Activated CD4-positive, alpha-beta T cell treated with anti-CD3 and anti-CD28 coated beads, Interleukin-2, Interleukin-4, amounts not matched to agents 100 ng/mL and 50 ng/mL, durations not matched to agents 16 hours and 8 hours (primary cell): Measurements from ENCODE around the gene TMIE.
A peak's percentile ranks its signal among the peaks of the same experiment; 100 is the strongest.
"Not testable (repeated sequence)": the region's sequence is repeated elsewhere in the genome, so short reads cannot be mapped to it uniquely, and the experiment has no call there.

Experiments used
- DNase-seq: peaks from one replicate; pipeline ENCODE4 v3.0.0-alpha.2; 2020; ENCODE audit warnings: low spot score

Gene TMIE

DNA sequence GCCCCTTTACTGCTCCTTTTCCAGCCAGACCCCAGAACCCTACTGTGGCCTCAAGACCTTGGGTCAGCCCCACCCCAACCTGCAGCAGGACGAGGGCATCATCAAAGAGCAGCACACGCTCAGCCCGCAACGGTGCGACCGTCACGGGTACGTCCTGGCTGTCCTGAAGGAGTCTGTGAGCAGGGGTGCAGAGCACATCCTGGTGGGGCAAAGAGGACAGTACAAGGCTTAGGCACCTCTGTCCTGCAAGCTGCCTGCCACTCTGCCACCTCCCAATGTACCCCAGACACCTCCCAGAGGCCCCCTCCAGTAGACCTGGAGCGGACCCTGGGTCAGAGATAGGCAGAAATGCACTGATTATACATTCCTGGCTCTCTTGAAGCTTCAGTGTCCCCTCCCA, 15.7 kb upstream of the TMIE start:
- no peak for DNase-seq

DNA sequence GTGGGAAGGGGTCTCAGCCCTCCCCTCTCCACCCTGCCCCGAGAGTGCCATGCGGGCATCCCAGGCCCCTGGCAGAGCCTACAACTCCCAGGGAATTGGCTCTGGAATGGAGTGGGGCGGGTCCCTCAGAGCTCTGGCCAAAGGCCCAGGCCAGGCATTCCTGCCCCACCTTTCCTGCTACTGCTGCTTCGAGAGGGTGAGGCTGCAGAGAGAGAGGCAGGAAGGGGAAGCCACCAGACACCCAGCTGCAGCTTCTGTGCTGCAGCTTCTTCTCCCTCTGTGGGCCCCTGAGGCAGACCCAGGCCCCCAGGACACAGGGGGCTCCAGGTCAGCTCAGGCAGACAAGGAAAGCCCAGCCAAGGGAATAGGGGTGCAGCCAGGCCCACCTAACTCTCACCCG, 10.4 kb upstream of the TMIE start:
- DNase-seq, result no peak

DNA sequence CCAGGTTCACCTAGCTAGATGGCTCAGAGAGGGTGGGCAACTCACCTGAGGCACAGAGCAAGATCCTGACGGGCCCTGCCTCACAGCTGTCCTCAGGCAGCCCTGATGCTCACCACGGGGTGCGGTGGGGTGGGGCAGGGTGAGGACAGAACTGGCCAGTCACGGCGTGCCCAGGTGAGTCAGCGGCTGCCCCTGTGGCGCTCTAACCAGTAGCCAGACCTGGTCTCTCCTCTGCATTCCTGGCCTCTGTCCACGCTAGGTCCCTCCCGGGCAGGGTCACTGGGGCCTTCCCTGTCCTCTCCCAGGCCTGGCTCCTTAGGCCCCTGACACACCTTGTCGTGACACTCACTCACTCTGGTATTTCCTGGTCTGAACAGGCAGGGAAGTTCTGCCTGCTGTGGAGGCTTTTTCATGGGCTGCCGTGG, 8.6 kb upstream of the TMIE start:
- DNase-seq, result no peak

DNA sequence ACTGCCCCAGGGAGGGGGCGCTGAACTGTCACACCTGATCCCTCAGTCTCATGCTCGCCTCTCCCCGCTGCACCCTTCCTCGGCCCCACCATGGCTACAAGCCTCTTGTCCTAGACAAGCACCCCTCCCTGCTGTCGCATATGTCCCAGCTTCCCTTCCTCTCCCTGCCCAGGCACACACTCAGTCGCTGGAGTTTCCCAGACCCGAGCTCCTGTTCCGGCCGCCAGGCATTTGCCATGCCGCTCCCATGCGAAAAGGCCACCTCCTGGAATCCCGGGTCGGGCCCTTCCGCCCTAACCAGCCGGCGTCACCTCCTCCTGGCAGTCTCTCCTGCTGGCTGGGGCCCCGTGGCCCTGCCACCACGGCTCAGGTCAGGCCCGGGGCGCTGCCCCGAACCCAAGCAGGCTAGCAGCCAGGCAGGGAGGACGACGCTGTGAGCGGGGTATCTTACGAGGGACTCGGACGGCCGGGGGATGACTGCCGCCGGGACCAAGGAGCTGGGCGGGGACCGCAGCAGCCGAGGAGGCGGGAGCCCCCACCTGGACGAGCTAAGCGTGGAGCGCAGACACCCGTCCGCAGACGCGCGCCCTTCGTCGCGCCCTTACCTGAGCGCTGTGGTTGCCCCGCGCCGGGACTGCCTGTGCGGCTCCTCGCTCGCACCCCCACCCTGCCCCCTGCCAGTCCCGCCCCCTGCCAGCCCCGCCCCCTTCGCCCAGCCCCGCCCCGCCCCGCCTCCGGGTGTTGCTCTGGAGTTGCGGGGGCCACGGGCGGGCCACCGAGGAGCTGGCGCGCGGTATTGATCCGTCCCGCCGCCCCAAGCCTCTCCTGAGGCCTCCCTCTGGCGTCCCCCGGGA, 7.9 kb upstream of the TMIE start, which contains the start of gene ALS2CL:
TSS of gene ALS2CL (minus strand) at position 642 of the 854 bp plus-strand sequence. CDS start 4,239 bp downstream, outside the sequence.
- DNase-seq, result peak; percentile 15

DNA sequence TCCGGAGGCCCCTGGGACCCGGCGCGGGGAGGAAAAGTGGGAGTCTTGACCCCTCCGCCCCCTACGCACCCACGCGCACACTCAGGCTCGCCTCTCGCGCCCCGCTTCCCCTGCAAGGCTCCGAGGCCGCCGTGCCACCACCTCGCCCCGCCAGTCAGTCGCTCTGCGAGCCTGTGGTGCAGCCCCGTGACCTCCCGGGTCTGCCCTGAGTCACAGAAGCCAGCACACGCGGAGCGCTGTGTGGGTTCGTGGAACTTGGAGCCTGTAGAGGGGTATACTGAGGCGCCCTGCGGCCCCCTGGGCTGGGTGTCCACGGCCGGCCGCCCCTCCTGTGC, 7.3 kb upstream of the TMIE start:
- no peak for DNase-seq

DNA sequence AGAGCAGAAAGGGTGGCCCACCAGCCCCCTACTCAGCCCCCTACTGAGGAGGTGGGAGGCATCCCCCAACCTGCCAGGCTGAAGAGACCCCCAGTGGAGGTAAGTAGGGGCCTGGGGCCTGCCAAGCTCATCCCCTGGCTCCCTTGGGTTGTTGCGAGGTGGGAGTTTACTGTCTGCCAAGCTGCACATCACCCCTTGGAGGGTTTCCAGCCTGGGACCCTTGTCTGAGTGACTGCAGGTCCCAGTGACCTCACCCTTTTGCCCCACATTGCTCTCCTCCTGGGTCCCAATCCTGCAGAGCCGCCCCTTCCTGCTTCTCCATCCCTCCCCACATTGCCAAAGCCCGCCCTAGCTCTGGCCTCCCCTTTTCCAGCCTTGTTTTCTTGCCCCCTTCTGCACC, 6.7 kb upstream of the TMIE start:
- DNase-seq, result no peak

DNA sequence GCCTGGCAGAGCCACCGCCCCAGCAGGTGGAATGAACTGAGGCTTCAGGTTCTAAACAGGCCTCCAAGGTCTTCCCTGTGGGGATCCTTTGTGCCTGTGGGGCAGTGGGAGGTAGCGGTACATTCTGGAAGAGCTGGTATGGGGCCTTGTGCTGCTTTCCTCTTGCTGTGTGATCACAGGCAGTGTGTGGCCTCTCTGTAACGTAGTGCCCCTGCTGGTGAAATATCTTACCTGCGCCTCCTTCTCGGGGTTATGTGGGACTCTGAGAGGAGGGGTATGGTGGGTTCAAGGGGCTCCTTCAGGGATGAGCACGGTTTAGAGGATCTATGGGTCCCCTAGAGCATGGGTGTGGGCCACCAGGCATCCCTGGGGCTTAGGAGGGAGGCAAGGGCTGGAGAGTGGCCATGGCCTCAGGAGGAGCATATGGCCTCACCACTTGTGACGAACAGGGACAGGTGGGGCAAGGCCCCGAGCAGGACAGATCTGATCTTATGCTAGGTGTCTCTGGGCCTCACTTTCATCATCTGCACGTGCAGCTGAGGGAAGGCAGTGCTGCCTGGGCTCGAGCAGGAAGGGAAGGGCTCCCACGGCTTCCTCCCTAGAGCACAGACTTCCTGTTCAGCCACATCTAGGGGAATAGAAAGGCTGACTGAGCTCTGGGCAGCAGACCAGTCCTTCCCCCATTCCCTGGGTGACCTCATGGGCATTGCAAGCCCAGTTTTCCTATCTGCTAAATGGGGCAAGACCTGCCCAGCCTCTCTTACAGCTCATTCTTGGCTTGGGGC, 5.8 kb upstream of the TMIE start:
- DNase-seq, result peak; percentile 42

DNA sequence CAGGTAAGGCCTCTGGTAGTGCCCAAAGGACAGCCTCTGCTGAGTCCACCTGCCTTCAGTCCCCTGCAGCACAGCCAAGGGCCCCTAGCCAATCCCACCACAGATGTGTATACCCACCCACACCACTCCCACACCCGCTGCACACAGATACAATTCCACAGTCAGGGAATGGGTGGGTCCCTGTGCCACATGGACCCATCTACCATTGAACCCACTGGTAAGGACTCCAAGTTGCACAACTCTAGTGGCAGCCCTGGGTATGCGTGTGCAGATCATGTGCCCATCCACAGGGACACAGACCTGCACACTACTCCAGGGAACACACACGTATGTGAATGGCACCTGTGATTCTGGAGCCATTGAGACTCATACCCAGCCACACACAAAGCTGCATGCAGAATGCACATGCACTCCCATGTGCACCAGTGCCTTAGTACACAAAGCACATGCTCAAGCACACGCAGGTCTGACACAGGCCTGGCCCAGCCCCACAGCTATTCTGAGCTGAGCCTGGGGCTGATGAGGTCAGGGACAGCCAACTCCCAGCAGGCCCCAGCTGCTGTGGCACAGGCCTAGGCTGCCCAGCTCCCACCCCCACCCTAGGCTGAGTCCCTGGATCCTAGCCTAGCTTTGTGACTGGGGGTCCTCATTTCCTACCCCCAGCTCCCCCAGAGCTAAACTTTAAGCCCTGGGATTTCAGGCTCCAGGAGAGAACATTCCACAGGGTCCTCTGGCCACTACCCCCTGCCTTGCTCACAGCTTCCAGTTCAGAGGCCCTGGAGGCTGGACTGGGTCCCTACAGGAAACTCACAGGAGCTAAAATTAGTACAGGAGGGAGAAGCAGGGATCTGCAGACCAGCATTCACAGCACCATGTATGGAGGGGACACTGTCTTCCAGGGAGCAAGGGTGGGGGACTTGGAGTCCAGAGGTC, 5.0 kb upstream of the TMIE start:
- no peak for DNase-seq

DNA sequence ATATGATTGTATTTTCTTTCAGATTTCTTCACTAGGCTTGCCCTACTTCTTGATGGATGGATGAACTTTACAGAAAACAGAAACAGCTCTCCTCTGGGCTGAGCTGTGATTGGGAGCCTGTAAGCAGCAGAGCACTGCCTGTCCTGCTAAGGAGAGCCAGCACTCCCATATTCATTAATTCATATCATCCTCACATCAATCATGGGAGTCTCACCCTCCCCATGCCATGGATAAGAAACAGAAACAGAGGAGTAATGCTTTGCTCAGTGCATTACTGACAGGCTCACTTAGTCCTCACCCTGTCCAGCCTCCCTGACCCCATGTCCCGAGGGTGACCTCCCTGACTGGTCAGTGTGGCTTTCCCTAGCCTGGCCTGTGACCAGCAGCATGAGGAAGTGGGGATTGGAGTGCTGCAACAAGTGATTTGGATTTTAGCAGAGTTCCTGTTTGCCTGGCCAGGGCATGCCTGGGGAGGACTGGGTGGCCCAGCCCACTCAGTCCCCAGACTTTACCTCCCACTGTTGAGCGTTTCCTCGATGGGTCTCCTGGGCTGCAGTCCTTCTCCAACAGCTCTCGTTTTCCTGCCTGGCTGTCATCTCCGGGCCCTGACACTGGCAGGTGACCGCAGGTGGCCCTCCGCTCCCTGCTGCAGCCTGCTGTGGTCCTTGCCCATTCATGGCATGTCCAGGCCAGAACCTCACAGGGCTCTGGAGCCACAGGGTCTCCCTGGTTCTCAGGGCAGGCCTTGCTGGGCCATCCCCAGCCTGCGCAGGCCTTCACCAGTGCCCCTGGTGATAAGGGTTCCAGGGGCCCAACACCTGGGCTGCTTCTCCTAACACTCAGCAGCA, 1.3 kb upstream of the TMIE start:
- no peak for DNase-seq

DNA sequence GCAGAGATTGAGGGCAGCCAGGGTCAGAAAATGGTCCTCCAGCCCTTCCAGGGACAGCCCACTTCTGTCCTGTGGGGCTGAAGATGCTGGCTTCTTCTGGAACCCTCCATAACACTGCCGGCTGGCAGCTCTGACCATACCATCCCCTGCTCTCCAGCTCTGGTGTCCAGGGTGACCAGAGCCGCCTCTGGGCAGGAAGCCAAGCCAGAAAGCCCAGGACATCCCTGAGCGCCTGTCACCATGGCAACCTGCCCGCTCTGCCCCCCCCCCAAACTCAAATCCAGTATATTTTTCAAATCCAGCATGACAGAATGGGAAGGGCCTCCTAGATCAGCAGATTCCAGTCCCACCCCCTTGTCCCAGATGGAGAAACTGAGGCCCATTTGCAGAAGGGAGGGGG, 420 bp upstream of the TMIE start:
- no peak for DNase-seq

DNA sequence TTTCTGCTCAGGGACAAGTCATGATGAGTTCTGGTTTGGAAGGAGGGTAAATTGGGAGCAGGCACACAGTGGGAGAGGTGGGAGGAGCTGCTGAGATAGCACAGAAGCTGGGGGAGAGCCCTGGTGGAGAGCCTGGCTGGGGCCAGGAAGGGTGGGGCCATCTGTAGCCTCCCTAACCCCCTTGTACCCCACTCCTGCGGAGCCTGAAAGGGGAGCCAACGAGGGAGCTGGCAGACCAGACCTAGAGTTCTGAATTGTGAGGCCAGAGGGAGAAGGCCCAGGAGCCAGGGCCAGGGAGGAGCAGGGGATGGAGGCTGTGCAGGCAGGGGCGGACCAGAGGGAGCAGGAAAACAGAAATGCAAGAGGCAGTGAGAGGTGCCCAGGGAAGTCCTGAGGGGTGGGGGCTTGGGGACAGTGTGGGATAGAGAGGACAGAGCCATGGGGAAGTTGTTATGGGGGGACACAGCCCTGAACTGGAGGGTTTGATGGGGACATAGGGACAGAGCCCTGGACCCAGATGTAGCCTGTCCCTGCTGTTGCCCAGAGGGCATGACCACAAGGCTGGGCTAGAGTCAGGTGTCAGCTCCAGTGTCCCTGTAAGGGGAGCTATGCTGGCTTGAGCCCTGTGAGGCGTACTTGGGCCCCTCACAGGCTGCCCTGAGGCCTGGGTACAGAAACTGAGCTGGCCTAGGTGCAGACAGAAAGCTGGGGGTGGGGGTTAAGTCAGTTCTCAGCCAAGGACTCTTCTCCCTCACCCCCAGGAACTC, 1.2 kb downstream of the TMIE start:
- DNase-seq, result no peak

DNA sequence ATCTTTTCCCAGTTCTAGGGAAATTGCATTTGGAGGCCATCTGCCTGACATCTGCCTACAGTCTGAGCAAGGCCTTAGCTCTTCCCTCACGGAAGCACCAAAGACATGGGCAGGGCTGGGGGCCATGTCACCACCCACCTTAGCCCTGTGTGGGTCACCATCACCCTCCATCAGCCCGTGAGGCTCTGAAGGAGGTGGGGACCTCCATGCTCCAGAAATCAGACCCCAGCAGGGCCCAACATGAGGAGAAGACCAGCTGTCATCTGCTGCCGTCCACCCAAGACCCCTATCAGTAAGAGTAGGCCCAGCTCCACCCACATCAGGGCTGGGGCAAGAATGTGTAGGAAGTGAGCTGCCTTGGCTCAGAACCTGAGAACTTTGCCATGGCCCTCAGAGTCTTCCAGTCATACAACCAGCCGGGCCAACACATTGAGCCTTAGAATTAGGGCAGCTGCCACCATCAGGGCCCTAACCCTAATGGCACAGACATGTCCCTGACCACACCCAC, 1.9 kb downstream of the TMIE start:
- DNase-seq, result no peak

DNA sequence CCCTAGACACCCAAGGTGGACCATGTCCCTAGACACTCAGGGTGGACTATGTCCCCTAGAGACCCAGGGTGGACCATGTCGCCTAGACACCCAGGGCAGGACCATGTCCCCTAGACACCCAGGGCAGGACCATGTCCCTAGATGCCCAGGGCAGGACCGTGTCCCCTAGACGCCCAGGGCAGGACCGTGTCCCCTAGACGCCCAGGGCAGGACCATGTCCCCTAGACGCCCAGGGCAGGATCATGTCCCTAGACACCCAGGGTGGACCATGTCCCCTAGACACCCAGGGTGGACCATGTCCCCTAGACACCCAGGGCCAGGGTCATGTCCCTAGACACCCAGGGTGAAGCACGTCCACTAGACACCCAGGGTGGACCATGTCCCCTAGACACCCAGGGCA, 3.2 kb downstream of the TMIE start:
- DNase-seq, result not testable (repeated sequence)

DNA sequence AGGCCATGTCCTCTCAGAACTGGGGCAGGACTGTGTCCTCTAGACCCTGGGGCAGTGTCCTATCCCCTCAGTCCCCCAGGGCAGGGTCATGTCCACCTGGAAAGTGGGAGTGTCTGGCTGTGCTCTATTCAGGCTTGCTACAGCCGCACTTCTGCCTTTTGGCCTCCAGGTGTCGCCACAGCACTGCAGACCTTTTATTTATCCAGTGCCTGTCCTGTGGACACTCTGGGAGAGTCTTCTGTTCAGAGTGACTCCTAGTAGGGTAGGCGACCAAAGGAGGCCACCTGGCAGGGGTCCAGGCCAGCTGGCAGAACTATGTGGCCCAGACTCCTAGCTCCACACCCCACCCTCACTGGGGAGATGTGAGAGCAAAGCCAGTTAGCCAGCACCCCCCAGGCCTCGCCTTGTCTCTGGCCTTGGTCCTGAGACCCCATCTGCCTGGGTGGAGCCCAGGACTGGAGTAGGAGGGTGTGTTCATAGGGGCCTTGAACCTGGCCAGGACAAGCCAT, 3.9 kb downstream of the TMIE start:
- DNase-seq, result peak; percentile 71

DNA sequence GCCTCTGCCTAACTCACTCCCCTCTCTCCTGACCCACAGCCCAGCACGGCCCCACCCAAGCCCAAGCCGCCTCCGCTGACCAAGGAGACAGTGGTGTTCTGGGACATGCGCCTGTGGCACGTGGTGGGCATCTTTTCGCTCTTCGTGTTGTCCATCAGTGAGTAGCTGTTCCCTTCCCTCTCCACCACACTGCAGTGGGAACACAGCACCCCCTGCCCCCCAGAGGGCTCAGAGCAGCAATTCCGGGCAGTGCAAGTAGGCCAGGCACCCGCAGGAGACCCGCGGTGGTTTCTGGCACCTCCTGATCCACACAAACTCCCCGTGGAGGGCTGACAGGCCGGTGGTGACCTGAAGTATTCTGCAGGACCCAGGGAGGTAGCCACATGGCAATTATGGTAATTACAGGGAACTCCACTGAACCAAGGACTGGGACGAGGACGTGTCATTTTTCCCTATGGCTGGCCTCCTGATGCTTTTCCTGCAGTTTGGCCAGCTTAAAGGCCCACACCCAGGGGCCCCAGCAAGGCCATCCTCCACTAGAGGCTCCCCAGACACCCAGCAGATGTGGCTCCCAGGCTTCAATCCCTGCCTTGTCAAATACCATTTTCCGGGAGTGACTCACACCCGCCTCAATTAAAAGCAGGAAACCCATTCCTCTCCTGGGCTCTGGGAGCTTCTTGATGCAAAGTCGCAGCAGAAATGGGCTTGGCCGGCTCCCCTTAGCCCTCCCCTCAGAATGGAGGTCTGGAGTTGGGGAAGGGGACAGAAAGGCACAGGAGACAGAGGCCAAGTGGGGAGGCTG, 4.8 kb downstream of the TMIE start:
- no peak for DNase-seq

DNA sequence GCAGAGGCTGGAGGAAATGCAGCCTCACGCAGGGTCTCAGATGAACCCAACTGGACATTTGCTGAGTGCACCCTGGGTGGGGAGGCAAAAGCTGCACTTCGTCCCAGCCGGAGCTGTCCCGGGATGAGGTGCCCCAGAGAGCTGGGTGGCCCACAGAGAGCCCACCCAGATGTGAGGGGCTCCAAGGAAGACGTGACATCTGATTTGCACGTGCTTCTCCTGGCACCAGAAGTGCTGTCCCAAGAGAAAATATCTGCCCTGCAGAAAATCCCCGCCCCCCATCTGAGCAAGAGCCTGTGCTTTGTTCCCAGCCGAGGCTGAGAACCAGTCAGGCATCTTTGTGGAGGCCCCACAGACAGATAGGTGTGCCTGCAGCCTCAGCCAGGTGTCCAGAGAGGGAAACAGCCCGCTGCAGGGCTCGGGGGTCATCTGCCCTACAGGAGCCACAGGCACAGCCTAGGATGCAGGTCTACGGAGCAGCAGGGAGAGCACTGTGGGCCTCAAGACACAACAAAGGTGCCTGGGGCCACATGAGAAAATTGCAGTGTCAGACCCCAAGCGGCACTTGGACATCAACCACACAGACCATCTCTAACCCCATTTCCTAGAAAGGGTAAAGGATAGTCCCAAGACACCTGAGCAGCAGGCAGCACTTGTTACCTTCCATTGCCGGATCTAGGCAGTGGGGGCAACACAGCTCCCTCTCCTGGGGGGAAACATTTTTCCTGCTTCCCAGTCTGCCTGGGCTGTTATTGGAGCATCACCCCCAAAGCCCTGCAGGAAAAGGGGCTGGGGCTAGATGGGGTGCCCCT, 5.8 kb downstream of the TMIE start:
- no peak for DNase-seq

DNA sequence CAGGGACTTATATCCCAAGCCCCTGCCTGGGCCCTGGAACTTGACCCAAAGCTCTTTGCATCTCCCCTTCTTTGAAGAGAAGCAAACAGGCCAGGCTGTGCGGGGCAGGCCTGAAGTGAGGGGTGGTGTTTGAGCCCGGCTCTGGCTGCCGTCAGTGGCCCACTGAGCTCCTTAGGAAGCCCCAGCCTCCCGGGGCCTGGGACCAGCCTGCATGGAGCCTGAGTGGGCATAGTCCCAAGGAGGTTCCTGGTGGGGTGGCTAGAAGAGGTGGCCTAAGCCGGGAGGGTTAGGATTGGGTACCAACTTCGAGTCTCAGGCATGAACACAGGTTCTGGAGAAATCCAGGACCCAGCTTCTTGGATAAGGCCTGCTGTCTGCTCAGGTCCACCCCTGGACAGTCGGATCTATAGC, 6.4 kb downstream of the TMIE start:
- DNase-seq, result no peak

DNA sequence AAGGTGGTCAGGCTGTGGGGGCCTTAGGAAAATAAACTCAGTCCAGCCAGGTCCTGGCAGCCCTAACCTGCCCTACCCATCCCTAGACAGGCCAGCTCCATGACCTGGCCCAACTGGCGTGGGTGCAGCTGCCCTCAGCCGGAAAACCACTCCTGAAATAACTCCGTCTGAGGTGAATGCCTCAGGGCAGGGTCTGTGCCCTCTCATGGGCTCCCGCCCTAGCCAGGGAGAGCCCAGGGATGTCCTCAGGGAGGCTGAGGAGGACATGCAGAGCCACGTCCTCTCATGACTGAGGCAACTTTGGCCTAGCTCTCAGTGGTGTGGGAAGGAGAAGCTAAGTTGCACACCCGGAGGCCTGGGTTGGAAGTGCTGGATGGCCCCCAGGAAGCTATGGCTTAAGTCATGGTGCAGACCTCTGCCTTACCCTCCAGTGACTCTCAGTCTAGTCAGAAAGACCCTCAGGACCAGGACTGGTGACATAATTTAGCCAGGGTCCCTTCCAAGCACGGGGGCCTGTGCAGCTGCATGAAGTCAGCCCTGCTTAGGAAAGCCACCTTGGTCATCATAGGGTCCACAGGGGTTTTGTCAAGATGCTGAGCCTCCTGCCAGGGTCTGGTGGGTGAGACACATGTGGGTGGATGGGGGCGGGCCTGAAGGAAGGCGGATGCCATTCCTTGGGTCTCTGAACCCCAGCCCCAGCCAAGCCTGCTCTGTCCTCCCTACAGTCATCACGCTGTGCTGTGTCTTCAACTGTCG, 7.4 kb downstream of the TMIE start:
- DNase-seq, result no peak
